CD4-positive, alpha-beta T cell treated with Interleukin-21 for 1 hour (primary cell): ENCODE results near the gene SLC7A14.

Experiments used
- DNase-seq: peaks from one replicate; pipeline ENCODE4 v3.0.0-alpha.2; 2020

The SLC7A14 gene

DNA sequence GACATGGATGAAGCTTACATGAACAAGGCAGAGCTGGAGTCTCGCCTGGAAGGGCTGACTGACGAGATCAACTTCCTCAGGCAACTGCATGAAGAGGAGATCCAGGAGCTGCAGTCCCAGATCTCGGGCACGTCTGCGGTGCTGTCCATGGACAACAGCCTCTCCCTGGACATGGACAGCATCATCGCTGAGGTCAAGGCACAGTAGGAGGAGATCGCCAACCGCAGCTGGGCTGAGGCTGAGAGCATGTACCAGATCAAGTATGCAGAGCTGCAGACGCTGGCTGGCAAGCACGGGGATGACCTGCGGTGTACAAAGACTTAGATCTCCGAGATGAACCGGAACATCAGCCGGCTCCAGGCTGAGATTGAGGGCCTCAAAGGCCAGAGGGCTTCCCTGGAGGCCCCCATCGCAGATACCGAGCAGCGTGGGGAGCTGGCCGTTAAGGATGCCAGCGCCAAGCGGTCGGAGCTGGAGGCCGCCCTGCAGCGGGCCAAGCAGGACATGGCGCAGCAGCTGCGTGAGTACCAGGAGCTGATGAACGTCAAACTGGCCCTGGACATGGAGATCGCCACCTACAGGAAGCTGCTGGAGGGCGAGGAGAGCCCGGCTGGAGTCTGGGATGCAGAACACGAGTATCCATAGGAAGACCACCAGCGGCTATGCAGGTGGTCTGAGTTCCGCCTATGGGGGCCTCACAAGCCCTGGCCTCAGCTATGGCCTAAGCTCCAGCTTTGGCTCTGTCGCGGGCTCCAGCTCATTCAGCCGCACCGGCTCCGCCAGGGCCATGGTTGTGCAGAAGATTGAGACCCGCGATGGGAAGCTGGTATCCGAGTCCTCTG is 89.6 kb downstream of the SLC7A14 start:
- no peak for DNase-seq

DNA sequence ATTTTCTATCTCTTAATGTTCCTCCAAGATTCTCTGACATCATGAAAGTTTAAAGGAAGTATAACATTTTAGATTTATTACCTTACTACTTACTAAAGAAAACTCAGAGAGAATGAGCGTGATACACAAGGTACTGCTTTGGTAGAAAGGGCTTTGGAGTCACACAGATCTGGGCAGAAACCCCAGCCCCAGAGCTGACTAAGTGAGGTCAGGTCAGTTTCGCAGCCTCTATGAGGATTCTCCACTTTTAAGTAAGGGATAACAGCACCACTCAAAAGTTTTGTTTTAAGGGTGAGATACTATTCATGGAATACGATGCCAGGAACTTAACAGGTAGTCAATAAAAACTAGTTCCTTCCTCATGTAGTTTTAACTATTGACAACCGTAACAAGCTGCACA is 91.1 kb downstream of the SLC7A14 start:
- no peak for DNase-seq

DNA sequence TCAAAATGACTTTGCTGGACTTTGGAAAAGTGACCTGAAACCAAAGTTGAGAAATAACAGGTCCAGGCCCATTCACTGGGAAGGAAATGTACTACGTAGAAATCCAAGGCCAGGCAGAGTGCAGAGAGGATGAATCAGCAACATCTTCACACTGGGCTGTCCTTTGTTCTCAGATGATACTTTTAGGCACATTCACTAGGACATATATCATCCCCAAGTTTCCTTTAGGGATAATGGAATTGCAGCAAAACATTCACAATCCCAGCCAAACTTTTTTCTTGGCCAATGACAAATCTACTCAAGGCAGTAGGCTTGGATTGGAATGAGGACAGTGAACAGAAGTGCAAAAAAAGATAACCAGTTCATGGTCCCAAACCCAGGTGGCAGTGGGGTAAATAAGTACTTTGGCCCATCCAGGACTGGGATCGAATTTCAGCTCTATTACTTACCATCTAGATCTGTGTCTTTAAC is 92.1 kb downstream of the SLC7A14 start:
- DNase-seq, result no peak

DNA sequence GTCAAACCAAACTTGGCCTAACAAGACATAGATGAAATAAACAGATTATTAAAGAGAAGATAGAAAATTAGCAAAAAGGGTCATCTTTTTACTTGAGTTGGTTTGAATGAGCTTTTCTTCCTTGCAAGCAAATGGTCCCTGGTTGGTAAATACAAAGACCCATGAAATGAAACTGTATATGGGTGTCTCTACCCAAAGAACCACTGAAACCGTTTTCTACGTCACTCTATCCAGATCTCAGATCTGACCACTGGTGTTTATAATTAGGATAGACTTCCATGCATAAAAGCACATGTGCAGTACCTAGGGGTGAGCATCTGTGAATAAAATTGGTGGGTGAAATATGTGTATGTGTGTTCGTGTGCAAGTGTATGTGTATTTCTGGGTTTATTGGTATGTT is 94.0 kb downstream of the SLC7A14 start:
- no peak for DNase-seq

DNA sequence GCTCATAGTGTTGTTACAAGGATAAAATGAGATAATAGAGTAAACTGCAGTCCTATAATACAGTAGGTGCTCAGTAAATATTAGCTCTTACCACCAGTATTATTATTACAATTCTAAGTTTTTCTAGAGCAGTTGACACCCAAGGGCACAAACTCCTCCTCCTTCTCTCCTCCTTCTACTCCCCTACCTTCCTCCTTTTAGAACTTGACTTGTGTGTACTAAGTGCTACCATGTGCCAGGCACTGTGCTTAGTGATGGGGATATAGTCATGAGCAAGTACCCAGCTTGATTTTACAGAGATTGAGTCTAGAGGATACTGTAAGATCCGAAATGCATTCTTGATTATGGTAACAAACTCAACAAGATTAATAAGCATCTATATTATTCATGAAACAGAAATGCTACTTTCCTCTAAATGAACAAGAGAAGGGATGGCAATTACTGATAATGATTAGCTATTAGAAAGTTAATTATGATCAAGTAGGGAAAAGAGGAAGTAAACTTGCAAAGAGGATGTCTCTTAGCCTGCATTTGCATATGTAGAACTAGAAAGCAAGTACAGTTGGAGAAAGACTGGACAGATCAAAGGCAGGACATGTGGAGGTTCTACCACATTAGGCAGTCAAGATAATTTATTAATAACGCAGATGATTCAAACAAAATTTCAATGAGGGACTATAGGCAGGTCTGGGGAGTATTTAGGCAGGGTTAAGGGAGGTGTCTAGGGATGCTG is 94.9 kb downstream of the SLC7A14 start:
- DNase-seq, result no peak

DNA sequence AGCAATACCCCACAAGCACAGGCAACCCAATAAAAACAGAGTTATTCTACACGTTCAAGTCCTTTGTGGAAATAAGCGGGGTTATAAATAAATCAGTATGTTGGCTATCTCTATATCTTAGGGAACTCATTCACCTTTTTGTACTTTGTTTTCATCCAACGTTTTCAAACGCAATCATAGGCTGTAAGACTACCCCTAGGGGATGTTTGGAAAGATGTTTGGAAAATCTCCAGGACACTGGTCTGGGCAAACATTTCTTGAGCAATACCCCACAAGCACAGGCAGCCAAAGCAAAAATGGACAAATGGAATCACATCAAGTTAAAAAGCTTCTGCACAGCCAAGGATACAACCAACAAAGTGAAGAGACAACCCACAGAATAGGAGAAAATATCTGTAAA is 97.1 kb downstream of the SLC7A14 start:
- DNase-seq, result no peak

DNA sequence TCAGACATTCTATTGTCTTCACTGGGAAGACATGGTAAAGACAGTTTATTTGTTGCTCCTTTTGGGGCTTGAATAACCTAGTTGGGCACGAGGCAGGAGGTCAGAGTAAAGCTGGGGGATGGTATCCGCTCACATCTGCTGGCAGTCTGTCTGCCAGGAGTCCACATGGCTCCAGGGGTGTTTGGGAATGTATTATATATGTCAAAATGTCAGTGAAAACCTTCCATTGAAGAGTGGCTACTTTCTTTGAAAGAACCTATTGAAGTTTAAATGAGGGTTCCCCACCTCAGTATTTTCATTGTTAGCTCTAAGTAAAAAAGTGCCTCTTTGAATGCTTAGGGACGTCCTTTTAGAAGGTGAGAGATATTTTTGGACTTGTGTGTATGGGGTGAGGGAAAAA is 98.8 kb downstream of the SLC7A14 start:
- DNase-seq, result no peak

DNA sequence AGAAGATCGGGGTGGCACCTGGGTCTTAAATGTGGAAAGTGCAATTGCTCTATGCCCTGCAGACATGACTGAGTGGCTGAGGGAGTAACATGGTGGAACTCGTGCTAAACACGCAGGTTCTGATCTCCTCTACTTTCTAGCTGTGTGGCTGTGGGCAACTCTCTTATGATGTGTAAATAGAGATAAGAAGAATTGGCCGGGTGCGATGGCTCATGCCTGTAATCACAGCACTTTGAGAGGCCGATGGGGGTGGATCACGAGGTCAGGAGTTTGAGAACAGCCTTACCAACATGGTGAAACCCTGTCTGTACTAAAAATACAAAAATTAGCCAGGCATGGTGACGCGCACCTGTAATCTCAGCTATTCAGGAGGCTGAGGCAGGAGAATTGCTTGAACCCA is 99.5 kb downstream of the SLC7A14 start:
- no peak for DNase-seq

DNA sequence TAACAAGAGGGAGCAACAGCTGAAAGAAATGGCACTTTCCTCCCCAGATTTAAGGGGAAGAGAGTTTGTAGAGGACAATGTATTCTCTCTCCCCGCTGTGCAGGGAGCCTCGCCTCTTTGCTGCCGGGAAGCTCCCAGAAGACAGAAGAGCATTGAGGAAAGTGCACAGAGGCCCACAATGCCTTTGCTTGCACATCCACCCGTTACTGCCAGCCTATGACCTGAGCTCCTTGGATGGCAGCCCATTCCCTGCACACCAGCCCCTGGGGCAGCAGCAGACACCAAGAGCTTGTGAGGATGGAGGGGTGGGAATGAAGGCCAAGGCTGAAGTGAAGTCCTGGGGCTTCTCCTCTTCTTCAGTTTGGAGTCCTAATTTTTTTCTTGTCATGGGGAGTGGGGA is 100.2 kb downstream of the SLC7A14 start:
- no peak for DNase-seq

DNA sequence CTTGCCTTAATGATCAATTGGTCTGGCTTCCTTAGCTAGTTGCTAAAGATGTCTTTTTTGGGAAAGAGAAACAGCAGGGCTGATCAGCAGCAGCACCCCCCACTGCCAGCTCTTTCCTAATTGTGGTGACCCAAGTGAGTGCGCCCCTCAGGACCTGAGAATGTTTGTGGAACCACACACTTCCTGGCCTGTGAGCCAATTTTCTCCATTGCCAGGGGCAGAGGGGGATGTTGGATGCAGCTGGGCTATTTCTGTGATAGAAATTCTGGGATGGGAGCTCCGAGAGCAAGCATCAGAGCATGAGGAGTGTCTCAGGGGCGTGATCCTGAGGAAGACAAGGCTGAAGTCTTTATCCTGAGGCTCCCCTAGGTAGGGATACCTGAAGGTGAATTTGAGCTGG is 100.6 kb downstream of the SLC7A14 start:
- no peak for DNase-seq

DNA sequence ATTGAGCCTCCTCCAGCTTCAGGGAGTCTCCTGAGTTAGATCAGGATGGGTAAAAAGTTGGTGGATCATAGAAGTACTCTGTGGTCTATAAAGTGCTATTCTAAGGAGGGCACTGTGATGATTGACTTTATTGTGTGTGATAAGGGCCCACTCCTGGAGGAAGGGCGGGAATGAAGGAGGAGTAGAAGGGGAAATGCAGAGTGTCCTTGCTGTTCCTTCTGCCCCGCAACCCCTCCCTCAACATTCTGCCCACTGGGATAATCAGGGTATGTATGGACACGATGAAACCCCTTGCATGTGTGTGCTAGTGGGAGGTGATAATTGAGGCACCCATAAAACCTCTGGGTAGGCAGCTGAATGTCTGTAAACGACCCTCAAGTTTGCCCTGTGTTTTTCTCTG is 101.0 kb downstream of the SLC7A14 start:
- no peak for DNase-seq

DNA sequence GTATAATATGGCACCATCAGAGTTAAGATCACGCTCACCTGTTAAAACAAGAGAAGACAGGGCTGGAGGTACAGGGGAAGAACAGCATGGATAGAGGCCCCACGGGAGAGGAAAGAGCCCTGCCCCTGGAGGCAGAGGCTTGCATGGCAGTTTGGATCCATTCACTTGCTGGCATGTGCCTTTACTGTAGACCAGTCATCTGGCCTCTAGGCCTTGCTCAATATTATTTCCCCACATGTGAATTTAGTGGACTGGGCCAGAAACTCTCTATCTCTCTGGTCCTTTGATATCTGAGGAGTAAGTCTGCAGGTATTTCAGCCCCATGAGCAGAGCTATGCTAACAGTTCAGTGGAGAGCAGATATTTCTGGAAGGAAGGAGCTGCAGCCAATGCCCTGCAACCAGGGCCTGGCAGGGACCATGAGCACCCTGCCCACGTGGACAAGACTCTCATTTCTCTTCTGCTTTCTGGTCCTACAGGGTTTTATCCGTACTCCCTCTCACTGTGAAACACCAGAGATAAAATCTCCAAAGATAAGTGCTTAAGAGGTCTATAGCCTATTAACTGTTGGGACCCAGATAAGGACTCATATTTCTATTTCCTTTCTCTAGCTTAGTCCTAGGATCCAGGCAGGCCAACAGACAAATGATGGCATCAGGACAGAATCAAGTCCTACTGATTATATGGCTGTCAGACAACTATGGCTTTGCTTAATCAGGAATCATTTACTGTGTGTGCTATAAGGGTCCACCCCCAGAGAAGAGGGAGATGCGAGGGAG is 102.2 kb downstream of the SLC7A14 start:
- no peak for DNase-seq

DNA sequence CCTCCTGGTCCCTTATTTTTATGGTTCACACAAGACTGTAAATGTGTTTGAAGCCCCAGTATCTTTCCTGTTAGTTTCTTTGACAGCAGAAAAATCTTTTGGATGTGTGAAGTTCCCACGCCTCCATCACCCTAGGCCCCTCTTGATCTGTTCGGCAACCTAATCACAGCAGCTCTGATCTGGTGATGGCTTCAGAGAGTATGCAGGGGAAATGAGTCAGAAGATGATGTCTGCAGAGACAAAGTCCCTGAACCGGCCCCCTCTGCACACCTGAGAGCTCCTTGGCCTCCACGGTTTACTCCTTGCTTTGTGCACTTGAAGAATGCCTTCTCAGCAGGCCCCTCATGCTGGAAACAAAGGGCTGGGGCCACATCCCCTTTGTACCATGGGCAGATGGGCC is 103.7 kb downstream of the SLC7A14 start:
- DNase-seq, result no peak

DNA sequence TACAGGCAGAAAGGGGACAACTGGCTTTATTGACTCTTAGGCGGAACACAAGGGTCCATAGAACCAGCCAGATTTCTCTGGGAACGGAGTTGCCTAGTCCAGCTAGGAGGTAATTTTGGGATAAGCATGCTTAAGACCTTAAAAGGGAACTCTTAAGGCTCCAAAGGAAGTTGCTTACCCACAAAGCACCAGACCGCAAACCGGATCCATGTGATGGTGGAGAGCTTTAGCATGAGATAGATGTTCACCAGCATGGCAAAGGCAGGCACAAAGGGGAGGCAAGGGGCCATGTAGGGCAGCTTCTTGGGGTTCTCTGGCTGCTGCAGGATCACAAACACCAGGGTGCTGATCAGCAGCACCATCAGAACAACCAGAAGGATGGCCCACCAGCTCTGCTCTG is 105.8 kb downstream of the SLC7A14 start:
- no peak for DNase-seq

DNA sequence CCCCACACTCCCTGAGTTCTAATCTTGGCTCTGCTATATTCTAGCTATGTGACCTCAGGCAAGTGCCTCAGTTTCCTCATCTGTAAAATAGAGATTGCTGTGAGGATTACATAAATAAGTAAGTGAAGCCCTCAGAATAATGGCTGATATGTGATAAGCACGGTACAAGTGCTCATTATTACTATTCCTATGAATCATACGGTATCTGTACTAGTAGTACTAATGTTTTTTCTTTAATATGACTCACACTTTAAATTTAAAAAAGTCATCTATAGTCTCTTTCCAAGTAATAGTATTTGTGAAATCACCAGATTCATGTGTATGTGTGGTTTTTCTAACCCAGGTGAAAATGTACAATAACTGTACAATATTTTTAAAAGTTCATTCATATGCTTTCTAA is 108.5 kb downstream of the SLC7A14 start:
- DNase-seq, result no peak

DNA sequence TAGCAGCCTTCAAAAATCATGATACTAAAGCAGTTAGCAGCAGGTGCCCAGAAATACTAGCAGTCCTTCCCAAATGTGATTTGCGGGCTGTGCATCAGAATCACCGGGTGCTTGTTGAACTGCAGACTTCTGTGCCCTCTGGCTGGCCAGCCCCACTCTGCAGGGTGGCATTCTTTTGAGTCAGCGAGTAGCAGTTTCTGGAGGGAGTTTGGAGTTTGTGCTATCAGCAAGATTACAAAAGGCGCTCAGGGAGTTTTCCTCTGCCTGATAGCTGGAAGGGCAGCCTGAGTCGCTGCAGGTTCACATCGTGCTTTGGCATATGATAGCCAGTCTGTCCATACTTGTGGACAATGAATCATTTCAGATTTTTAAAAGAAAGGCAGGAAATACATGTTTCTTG is 109.6 kb downstream of the SLC7A14 start:
- DNase-seq, result no peak

DNA sequence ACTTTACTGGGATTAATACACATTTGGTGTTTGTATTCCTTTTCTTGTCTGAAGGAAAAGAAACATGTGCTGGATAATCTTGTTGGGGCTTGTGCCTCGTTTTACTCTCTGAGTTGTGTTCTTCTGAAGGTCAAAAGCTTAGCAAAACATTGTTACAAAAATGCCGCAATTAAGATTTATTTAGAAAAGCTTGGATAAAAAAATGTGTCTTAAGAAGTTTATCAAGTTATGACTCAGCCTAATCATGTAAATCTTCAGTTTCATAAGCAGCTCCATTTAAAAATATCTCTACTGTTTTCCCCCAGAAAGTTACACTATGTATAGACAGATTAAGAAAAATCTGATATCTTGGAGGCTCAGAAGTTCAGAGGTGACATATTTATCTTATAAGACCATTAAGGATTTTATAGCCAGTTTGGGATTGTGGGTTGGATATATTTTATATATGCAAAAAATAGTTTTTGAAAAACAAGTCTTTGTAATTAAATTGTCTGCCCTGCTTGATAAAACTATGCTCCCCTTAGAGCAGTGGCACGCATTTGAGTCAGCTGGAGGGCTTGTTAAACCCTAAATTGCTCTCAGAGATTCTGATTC is 110.7 kb downstream of the SLC7A14 start:
- no peak for DNase-seq

DNA sequence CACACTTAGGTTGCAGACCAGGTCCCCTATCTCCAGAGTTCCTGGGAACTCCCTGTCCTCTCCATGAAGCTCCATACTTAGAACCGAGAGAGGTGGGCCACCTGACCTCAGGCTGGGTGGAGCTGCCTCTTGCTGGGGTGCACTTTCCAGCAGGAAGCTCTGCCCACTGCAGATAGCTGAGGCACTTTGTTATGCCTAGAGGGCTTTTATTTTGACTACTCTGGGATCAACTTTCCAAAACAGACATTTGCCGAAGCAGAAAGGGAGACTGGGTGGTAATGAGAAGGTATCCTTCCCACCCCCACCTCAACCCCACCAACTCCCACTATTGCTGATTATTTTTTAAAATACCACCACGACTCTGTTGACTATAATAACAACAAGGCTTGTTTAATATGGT is 112.5 kb downstream of the SLC7A14 start:
- DNase-seq, result no peak

DNA sequence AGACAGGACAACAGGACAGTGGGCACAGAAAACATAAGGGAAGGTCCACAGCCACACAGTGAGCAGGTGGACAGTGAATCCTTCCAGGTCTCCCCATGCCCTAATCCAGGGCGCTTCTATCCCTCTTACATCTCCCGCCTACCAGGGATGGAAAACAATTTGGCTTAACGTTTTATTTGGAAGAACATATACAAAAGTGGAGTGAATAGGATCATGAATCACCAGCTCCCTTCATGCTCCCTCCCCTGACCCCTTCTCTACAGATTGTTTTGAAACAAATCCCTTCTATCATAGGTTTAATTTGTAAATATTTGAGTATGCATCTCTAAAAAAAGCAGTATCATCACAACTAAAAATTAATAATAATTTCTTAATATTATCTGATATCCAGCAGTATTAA is 114.7 kb downstream of the SLC7A14 start:
- no peak for DNase-seq

DNA sequence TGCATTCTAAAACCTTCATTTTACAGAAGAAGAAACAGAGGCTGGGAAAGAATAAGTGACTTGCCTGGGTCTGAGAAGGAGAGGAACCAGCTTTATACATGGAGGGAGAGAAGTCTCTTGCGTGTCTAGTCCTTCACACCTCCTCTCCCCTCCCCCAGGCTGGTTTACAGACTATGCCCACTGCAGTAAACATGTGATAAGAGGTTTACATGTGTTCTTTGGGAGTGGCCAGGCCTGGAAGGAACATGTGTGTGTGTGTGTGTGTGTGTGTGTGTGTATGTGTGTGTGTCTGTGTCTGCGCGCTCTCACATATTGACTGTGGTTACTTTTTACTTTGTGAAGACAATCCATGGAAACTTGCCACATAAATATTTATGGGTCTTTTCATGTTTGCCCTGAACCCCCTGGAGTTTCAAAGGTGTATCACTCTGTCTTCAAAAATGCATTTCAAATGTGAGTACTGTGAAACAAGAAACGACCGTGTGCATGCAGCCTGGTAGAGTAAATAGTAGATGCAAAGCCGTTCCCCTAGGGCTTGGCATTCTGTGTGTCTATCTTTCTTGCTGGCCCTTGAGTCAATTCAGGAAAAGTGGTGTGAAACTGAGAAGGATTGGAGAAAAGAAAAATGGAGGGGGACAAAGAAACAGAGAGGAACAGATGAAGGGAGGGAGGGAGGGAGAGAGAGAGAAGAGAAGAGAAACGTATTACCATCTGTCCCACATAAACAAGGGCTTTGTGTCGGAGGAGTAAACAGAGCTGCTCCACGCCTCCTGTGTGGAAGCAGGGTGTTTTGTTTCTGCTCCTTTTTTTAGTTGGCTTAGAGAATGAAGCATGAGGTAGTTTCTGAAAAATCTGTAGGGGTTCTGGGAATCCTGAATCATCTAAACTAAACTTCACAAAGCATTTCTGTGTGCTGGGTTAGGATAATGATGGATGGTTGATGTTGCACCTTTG is 115.5 kb downstream of the SLC7A14 start:
- no peak for DNase-seq

DNA sequence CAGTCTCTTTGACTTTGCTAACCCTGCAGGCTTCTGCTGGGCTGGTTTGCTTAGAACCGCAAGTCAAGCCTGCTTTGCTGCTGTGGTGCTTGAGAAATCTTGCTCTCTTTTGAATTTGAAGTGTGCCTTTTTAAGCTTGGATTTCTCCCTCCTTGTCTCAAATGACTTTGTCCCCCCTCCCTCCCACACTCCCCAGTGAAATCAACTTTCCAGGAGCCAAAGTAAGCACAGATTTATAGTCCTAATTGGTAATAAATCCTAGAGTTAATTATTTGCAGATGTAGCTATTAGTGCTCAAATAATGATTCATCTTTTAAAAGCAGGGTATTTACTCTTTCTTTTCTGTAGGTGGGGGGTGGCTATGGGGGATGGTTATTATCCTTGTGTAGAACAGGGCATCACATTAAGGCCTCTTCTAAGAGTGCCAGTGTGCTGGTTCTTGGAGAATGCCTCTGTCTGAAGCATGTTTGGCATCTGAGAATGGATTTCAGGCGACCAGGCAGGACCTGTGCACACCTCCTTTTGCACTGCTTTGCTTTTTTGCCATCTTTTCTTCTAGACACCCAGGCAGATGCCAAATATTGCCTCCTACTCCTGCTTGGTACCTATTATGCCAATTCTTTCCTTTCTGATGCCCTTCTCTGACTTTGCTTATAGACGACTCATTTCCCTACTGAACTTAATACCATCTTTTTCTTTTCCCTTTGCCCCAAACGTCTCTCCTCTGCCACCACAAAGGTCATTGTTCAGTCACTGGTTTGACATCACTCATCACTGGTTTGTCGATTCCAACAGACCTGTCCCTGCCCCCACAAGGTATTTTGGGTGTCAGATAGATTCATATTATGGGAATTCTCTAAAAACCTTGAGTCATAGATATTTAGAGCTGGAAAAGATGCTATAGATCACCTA is 116.5 kb downstream of the SLC7A14 start:
- DNase-seq, result no peak
